ENCODE data around the gene KCNH1. TPM values are rescaled to one million over a fixed set of nuclear protein-coding genes. Genes with fewer than 3 reads are reported as not detected.

The KCNH1 gene
- total and polyA plus RNA-seq, 9 of the 15 experiments (the other 6 are each of a cell fraction or from before 2014, with no cell fraction given) = not detected

- FAIRE-seq (no peak), DNase-seq (ENCODE audit: extremely low read depth in 1 of 4, low spot score in 3 of 4) (no peak), ATAC-seq (no peak)
- no peak overlapping the region for H3K9ac ChIP-seq (ENCODE audit: insufficient read depth in 1 of 2, low read depth in 2 of 2, low read length in 2 of 2)
- in situ Hi-C loops (cut with MboI) (no loop called here), intact Hi-C loops (cut with micrococcal nuclease) (no loop called here)
- H3K4me1 ChIP-seq (replicated peaks in 1 of 2; ENCODE audit: control insufficient read depth in 2 of 2, insufficient read depth in 2 of 2, low read length in 2 of 2) = peaks cover 0 to 3% of the 10 kb centered on the region in 2 experiments; a peak in 1 of 5 replicates
- H3K4me3 ChIP-seq = no peak overlapping the region
- H4K20me1 ChIP-seq (replicated peaks; ENCODE audit: control insufficient read depth, insufficient read depth, low read length) = no peaks in the 10 kb centered on the region
- H3K4me2 ChIP-seq (ENCODE audit: insufficient read depth, low read length) = no peak overlapping the region
- TF ChIP-seq NKRF (IDR thresholded peaks at IDR 0.05; ENCODE audit: borderline replicate concordance) (no peak), ZNF583 (CRISPR knock-in tag; IDR thresholded peaks at IDR 0.05) (no peak), NFYB (IDR thresholded peaks at IDR 0.05; ENCODE audit: extremely low read depth, insufficient read length) (no peak), POLR2AphosphoS2 (IDR thresholded peaks at IDR 0.05; ENCODE audit: low read length) (no peak), ARID3A (IDR thresholded peaks at IDR 0.05; ENCODE audit: borderline replicate concordance, low read depth, low read length) (no peak), NCOA2 (IDR thresholded peaks at IDR 0.05; ENCODE audit: partially characterized antibody in 2 of 2) (no peak), FOSL1 (tag; conservative IDR thresholded peaks at IDR 0.05) (no peak), MLLT1 (IDR thresholded peaks at IDR 0.05) (no peak)
- H3K36me3 ChIP-seq (ENCODE audit: control insufficient read depth, insufficient read depth, low read length) = no peaks in the 10 kb centered on the region
- CTCF ChIA-PET (ENCODE audit: low intra/inter-chr PET ratio) = no interaction called here
- 0% methylated on average over 1 of the region's 1 CpG for WGBS (ENCODE audit: insufficient coverage, low coverage, missing lambda C conversion rate)
- no peaks in the 10 kb centered on the region for H3K27me3 ChIP-seq (ENCODE audit: control insufficient read depth in 2 of 2, insufficient read depth in 2 of 2, low read length in 2 of 2)
- no peaks in the 10 kb centered on the region for H3K79me2 ChIP-seq (ENCODE audit: control insufficient read depth, insufficient read depth, low read length)
- no peak overlapping the region for H3K27ac ChIP-seq (ENCODE audit: extremely low read depth, low read depth, low read length)
- H2AFZ ChIP-seq (ENCODE audit: low read depth, low read length) = no peak overlapping the region
- POLR2A ChIA-PET = no interaction called here
- no TSS peak for BruUV-seq (replicated peaks)
- no peaks in the 10 kb centered on the region for H3K9me1 ChIP-seq (ENCODE audit: control insufficient read depth, insufficient read depth, low read length)
- H3K9me3 ChIP-seq (replicated peaks; ENCODE audit: control insufficient read depth, insufficient read depth, low read depth, low read length) = no peaks in the 10 kb centered on the region
Observed at GRCh38 chr1:210907251-210907805, 226.6 kb downstream of the KCNH1 start.
